Thyroid gland (tissue), 4 donors: ENCODE results near the gene SLC16A14.

Experiments used
- CTCF ChIP-seq, 6 experiments: fragments of 200-600 bp in 3 of 6; fragments of 450-650 bp in 3 of 6; sonication (generic) in 3 of 6; IDR thresholded peaks; one replicate each; pipeline ENCODE4 v1.5.1; 2016 to 2019; ENCODE audit warnings: antibody characterized with exemption in 6 of 6, mild to moderate bottlenecking in 2 of 6, inconsistent platforms in 1 of 6, moderate library complexity in 1 of 6
- POLR2A ChIP-seq, 2 donors: fragments of 450-650 bp; IDR thresholded peaks; one replicate each; pipeline ENCODE4 v1.6.1; 2017; ENCODE audit warnings: antibody characterized with exemption in 2 of 2, mild to moderate bottlenecking in 2 of 2, moderate library complexity in 1 of 2

DNA sequence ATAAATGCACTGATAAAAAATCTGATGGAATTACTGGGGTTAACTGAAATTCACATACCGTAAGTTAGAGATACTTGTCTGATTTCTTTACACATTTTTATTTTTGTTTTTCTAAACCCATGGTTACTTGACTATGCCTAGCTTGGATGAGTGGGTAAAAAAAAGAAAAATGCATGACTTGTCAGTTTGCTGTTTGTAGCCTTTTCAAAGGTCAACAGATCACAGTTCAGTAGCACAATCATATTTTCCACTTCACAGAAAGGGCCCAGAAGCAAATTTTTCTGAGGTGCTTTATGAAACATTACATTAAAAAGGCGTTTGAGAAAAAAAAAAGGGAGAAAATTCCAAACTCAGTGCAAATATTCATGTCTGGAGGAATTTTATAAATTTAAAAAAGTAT, 16.4 kb downstream of the SLC16A14 start:
- no peak for TF ChIP-seq CTCF (IDR thresholded peaks at IDR 0.05)
- TF ChIP-seq POLR2A (IDR thresholded peaks at IDR 0.05): no peak
